Retinal pigment epithelial cell (primary cell): ENCODE results near the gene TLX2.

Source experiments
- DNase-seq: peaks from one replicate; pipeline ENCODE4 v3.0.0-alpha.2; 2010; ENCODE audit warnings: low read depth
- H3K4me3 ChIP-seq: 2 replicates; pipeline ENCODE4 v1.5.1; 2011; ENCODE audit warnings: mild to moderate bottlenecking, low read length, control low read depth, moderate library complexity
- CTCF ChIP-seq: conservative IDR thresholded peaks from 2 replicates; pipeline ENCODE4 v1.5.1; 2011; ENCODE audit warnings: low read depth, low read length, control low read depth, inconsistent platforms

TLX2 gene

GRCh38 chr2:74526649-74527230, 12.5 kb downstream of the TLX2 start:
- H3K4me3 ChIP-seq: no peak overlapping the region
- no peak for TF ChIP-seq CTCF
- no peak for DNase-seq

GRCh38 chr2:74527741-74528140, 13.5 kb downstream of the TLX2 start:
- TF ChIP-seq CTCF: no peak

GRCh38 chr2:74528600-74529356, 14.5 kb downstream of the TLX2 start:
- TF ChIP-seq CTCF: peak; percentile 7
- H3K4me3 ChIP-seq: peak overlapping the region; percentile 96
- DNase-seq: no peak

More at GRCh38 chr2:74527741-74528140, 13.5 kb downstream of the TLX2 start:
- no peak overlapping the region for H3K4me3 ChIP-seq
- DNase-seq: no peak

GRCh38 chr2:74529357-74530238, 15.3 kb downstream of the TLX2 start, which contains the start of the genes AUP1 and HTRA2:
Gene AUP1 (minus strand): TSS chr2:74529706. CDS start chr2:74529629, 77 bp downstream.
Gene HTRA2 (plus strand): TSS chr2:74529933. CDS start chr2:74530007, 74 bp downstream.
- H3K4me3 ChIP-seq: peak within 1 kb of the TSS; percentile 96
- DNase-seq: peak; percentile 97
- TF ChIP-seq CTCF: no peak

GRCh38 chr2:74530239-74531187, 16.3 kb downstream of the TLX2 start:
- peak overlapping the region; percentile 96 for H3K4me3 ChIP-seq
- TF ChIP-seq CTCF: no peak
- no peak for DNase-seq

- no peak for DNase-seq
- no peak for TF ChIP-seq CTCF
- H3K4me3 ChIP-seq: no peak overlapping the region
Observed at GRCh38 chr2:74531666-74532065, 17.4 kb downstream of the TLX2 start.
